ENCODE measurements around the gene SEPTIN6. TPM values are rescaled to one million over a fixed set of nuclear protein-coding genes. Genes with fewer than 3 reads are reported as not detected.

SEPTIN6 gene
- total RNA-seq, 1 donor from 2014 or later, result 24.7 TPM

DNA sequence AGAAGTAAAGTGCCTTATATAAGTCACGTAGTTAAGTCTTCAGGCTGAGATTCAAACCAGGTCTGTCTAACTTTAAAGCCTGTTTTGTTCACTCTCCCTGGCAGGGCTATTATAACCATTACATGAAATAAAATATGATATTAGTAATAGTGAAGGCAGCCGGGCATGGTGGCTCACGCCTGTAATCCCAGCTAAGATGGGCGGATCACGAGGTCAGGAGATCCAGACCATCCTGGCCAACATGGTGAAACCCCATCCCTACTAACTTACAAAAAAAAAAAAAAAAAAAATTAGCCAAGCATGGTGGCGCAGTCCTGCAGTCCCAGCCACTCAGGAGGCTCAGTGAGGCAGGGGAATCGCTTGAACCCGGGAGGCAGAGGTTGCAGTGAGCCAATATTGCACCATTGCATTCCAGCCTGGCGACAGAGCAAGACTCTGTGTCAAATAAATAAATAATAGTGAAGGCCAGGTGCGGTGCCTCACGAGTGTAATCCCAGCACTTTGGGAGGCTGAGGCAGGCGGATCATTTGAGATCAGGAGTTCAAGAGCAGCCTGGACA lies 43.3 kb upstream of the SEPTIN6 start:
- no peak for FAIRE-seq
- no peaks in the 10 kb centered on the region for H3K9me3 ChIP-seq (ENCODE audit: insufficient read depth, low read depth, low read length)
- TF ChIP-seq EZH2 (IDR thresholded peaks at IDR 0.05; ENCODE audit: insufficient read depth, low read length) (no peak), CTCF (IDR thresholded peaks at IDR 0.05; ENCODE audit: insufficient read depth, low read depth, low read length) (no peak)

DNA sequence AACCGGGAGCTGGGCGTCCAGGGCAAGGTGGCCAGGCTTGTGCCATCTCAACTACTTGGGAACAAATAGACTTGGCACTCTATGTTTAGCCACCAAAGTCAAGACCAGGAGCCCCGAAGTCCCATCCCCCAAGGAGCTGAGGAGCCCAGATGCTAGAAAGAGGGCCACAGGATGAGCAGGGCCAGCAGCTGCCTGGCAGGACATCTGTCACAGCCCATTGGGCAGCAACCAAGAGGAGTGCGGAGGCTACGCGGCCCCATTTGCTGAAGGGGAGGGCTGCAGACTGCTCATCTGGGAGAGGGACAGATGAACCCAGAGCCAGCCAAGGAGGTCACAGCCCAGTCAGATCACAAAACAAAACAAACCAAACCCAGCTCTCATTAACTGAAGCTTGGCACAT lies 42.5 kb upstream of the SEPTIN6 start:
- TF ChIP-seq EZH2 (IDR thresholded peaks at IDR 0.05; ENCODE audit: insufficient read depth, low read length) (no peak), CTCF (IDR thresholded peaks at IDR 0.05; ENCODE audit: insufficient read depth, low read depth, low read length) (no peak)
- H3K9me3 Mint-ChIP-seq (ENCODE audit: unreplicated experiment), result peaks cover 3% of the 10 kb centered on the region
- H3K27me3 Mint-ChIP-seq (ENCODE audit: low read depth, unreplicated experiment), result peaks cover 7% of the 10 kb centered on the region

More for the DNA sequence above, 43.3 kb upstream of the SEPTIN6 start:
- Histone ChIP-seq H3K9ac (ENCODE audit: low read length) (no peak overlapping the region), H3K36me3 (ENCODE audit: insufficient read depth, low read length) (no peaks in the 10 kb centered on the region), H2AFZ (ENCODE audit: low read depth, low read length) (no peak overlapping the region), H3K27me3 (ENCODE audit: insufficient read depth, low read length) (no peaks in the 10 kb centered on the region), H3K4me1 (ENCODE audit: insufficient read depth, low read length) (no peaks in the 10 kb centered on the region), H3K4me2 (ENCODE audit: low read length) (no peak overlapping the region), H3K79me2 (ENCODE audit: insufficient read depth, low read length) (no peaks in the 10 kb centered on the region), H3K4me3 (ENCODE audit: insufficient read depth, low read depth, low read length) (no peak overlapping the region), H3K27ac (ENCODE audit: low read depth, low read length) (no peak overlapping the region), H4K20me1 (ENCODE audit: insufficient read depth, low read length) (no peaks in the 10 kb centered on the region)
- H3K36me3 Mint-ChIP-seq (ENCODE audit: low read depth, unreplicated experiment), result no peaks in the 10 kb centered on the region
- H3K4me3 Mint-ChIP-seq (ENCODE audit: unreplicated experiment), result no peak overlapping the region
- DNase-seq (ENCODE audit: low read depth), result no peak
- peaks cover 7% of the 10 kb centered on the region for H3K27me3 Mint-ChIP-seq (ENCODE audit: low read depth, unreplicated experiment)
- peak overlapping the region; percentile 34 for H3K27ac Mint-ChIP-seq (ENCODE audit: unreplicated experiment)
- no peaks in the 10 kb centered on the region for H3K4me1 Mint-ChIP-seq (ENCODE audit: low read depth, unreplicated experiment)
- peaks cover 3% of the 10 kb centered on the region for H3K9me3 Mint-ChIP-seq (ENCODE audit: unreplicated experiment)

GRCh38 chrX:119734897-119735339 lies 42.0 kb upstream of the SEPTIN6 start:
- Histone ChIP-seq H3K4me3 (ENCODE audit: insufficient read depth, low read depth, low read length) (no peak overlapping the region), H3K36me3 (ENCODE audit: insufficient read depth, low read length) (no peaks in the 10 kb centered on the region), H3K27me3 (ENCODE audit: insufficient read depth, low read length) (no peaks in the 10 kb centered on the region), H4K20me1 (ENCODE audit: insufficient read depth, low read length) (no peaks in the 10 kb centered on the region), H3K27ac (ENCODE audit: low read depth, low read length) (no peak overlapping the region), H3K79me2 (ENCODE audit: insufficient read depth, low read length) (no peaks in the 10 kb centered on the region), H3K4me1 (ENCODE audit: insufficient read depth, low read length) (no peaks in the 10 kb centered on the region), H3K4me2 (ENCODE audit: low read length) (no peak overlapping the region), H3K9ac (ENCODE audit: low read length) (no peak overlapping the region), H3K9me3 (ENCODE audit: insufficient read depth, low read depth, low read length) (no peaks in the 10 kb centered on the region), H2AFZ (ENCODE audit: low read depth, low read length) (no peak overlapping the region)
- Mint-ChIP-seq H3K36me3 (ENCODE audit: low read depth, unreplicated experiment) (no peaks in the 10 kb centered on the region), H3K4me3 (ENCODE audit: unreplicated experiment) (no peak overlapping the region), H3K4me1 (ENCODE audit: low read depth, unreplicated experiment) (no peaks in the 10 kb centered on the region), H3K27ac (ENCODE audit: unreplicated experiment) (no peak overlapping the region), H3K27me3 (ENCODE audit: low read depth, unreplicated experiment) (peaks cover 7% of the 10 kb centered on the region), H3K9me3 (ENCODE audit: unreplicated experiment) (peaks cover 3% of the 10 kb centered on the region)
- no peak for DNase-seq (ENCODE audit: low read depth)
- peak; percentile 50 for FAIRE-seq
- no peak for TF ChIP-seq CTCF (IDR thresholded peaks at IDR 0.05; ENCODE audit: insufficient read depth, low read depth, low read length)
- no peak for TF ChIP-seq EZH2 (IDR thresholded peaks at IDR 0.05; ENCODE audit: insufficient read depth, low read length)

More for the DNA sequence above, 42.5 kb upstream of the SEPTIN6 start:
- no peak overlapping the region for H3K4me3 Mint-ChIP-seq (ENCODE audit: unreplicated experiment)
- Histone ChIP-seq H3K4me1 (ENCODE audit: insufficient read depth, low read length) (no peaks in the 10 kb centered on the region), H3K9me3 (ENCODE audit: insufficient read depth, low read depth, low read length) (no peaks in the 10 kb centered on the region), H3K27ac (ENCODE audit: low read depth, low read length) (no peak overlapping the region), H2AFZ (ENCODE audit: low read depth, low read length) (no peak overlapping the region), H3K36me3 (ENCODE audit: insufficient read depth, low read length) (no peaks in the 10 kb centered on the region), H3K4me3 (ENCODE audit: insufficient read depth, low read depth, low read length) (no peak overlapping the region), H3K4me2 (ENCODE audit: low read length) (no peak overlapping the region), H4K20me1 (ENCODE audit: insufficient read depth, low read length) (no peaks in the 10 kb centered on the region), H3K79me2 (ENCODE audit: insufficient read depth, low read length) (no peaks in the 10 kb centered on the region), H3K27me3 (ENCODE audit: insufficient read depth, low read length) (no peaks in the 10 kb centered on the region), H3K9ac (ENCODE audit: low read length) (no peak overlapping the region)
- DNase-seq (ENCODE audit: low read depth) (no peak), FAIRE-seq (no peak)
- no peaks in the 10 kb centered on the region for H3K36me3 Mint-ChIP-seq (ENCODE audit: low read depth, unreplicated experiment)
- H3K27ac Mint-ChIP-seq (ENCODE audit: unreplicated experiment), result no peak overlapping the region
- H3K4me1 Mint-ChIP-seq (ENCODE audit: low read depth, unreplicated experiment), result no peaks in the 10 kb centered on the region

Measured in astrocyte (in vitro differentiated cells and primary cell).